ENCODE results near the gene TMEM151B. TPM values are rescaled to one million over a fixed set of nuclear protein-coding genes. Genes with fewer than 3 reads are reported as not detected.
A peak's percentile ranks its signal among the peaks of the same experiment; 100 is the strongest.

TMEM151B gene
- total RNA-seq, 4 donors from 2014 or later, result 0.11 TPM; not detected in 3

DNA sequence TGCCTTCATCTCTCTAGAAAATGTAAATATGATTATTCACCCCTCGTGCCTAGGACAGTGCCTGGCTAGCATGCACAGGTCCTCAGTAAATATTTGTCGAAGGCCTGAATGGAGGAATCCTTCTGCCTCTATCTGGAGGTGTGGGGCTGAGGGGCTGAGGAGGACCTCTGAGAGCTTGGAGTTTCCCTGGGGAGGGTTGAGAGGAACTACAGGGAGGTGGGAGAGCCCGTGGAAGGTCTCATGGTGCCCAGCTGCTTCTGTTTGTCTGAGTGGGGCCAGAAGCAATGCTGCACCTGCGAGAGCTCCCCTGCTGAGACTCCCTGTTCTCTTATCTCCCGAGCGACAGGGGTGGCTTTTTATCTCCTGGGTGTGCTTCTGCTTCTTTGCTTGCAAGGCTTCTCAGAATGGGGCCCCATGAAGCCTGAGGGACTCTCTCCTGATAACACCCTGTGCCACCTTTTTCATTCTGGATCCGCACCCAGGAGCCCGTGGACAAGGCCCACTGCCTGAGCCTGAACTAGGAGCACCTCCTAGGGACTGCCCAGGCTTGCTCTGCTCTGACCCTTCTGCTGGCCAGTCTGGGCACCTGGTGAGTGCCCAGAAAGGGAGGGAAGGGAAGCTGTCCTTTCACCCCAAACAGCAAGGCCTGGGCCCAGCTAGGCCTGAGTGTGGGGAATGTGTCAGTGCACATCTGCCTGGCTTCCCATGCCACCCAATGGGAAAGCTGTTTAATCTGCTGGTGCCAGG lies 44.5 kb upstream of the TMEM151B start:
- no peak overlapping the region for H3K4me3 ChIP-seq
- in situ Hi-C loops (cut with MboI; ENCODE audit: low sequenced_read_pairs in 4 of 4), result loop anchor here in 1 of 4 donors (25.0 kb wide), 1 partner anchor 113 kb away; no protein-coding TSS in a partner anchor
- H3K36me3 ChIP-seq, result no peaks in the 10 kb centered on the region
- intact Hi-C loops (cut with DNase I; ENCODE audit: low total_unique reads), result loop anchor here (5.0 kb wide), 1 partner anchor 233 kb away; no protein-coding TSS in a partner anchor
- DNase-seq (no peak), ATAC-seq (no peak)
- H3K27me3 ChIP-seq, result no peaks in the 10 kb centered on the region
- H3K4me1 ChIP-seq, result peaks cover 84 to 91% of the 10 kb centered on the region in 2 donors
- H3K27ac ChIP-seq, result peak overlapping the region; percentile 95 to 99 (median 98)
- H3K9me3 ChIP-seq, result no peaks in the 10 kb centered on the region
- TF ChIP-seq, protein P1, sequence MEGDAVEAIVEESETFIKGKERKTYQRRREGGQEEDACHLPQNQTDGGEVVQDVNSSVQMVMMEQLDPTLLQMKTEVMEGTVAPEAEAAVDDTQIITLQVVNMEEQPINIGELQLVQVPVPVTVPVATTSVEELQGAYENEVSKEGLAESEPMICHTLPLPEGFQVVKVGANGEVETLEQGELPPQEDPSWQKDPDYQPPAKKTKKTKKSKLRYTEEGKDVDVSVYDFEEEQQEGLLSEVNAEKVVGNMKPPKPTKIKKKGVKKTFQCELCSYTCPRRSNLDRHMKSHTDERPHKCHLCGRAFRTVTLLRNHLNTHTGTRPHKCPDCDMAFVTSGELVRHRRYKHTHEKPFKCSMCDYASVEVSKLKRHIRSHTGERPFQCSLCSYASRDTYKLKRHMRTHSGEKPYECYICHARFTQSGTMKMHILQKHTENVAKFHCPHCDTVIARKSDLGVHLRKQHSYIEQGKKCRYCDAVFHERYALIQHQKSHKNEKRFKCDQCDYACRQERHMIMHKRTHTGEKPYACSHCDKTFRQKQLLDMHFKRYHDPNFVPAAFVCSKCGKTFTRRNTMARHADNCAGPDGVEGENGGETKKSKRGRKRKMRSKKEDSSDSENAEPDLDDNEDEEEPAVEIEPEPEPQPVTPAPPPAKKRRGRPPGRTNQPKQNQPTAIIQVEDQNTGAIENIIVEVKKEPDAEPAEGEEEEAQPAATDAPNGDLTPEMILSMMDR (IDR thresholded peaks at IDR 0.05 in 4 of 5, conservative IDR thresholded peaks at IDR 0.05 in 1 of 5), result no peak
- TF ChIP-seq POLR2A (IDR thresholded peaks at IDR 0.05), result no peak

DNA sequence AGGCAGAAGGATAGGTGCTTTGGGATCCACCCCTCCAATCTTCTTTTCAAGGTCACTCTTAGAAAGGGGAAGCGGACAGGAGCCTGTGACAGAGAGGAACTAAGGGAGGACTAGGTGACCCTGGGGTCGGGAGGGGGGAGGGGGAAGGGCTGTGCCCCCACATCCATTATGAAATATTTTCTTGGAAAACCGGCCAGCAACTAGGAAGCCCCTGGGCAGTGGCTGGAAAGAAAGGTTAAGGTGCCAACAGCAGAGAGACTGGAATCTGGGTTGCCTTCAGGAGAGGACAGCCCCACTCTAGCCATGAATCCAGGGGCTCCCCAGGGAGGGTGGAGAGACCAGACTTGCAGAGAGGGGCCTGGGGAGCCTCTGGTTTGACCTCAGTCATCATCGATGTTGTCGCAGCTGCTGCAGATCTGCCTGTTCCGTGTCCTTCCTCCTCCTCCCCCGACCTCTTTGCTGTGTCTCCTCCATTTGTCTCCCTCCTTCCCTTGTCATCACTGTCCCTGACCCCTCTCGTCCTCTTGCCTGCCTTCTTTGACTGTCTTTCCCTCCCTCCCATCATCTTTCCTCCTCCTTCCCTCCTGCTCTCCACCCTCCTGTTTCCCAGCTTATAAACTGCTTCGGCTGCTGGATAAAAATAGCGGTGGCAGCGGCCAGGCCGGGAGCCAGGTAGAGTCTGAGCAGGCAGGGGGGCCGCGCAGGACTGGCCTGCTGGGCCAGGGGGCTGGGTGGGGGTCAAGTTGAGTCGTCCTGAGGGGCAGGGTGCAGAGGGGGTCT lies 43.7 kb upstream of the TMEM151B start:
- peak overlapping the region; percentile 31 to 51 (median 42) for H3K4me3 ChIP-seq
- H3K27ac ChIP-seq, result peak overlapping the region; percentile 95 to 99 (median 98)
- in situ Hi-C loops (cut with MboI; ENCODE audit: low sequenced_read_pairs in 4 of 4) (loop anchor here in 1 of 4 donors (25.0 kb wide), 1 partner anchor 114 kb away; no protein-coding TSS in a partner anchor), intact Hi-C loops (cut with DNase I; ENCODE audit: low total_unique reads) (loop anchor here (5.0 kb wide), 1 partner anchor 234 kb away; no protein-coding TSS in a partner anchor)
- TF ChIP-seq, protein P1 (IDR thresholded peaks at IDR 0.05 in 4 of 5, conservative IDR thresholded peaks at IDR 0.05 in 1 of 5), result no peak
- TF ChIP-seq POLR2A (IDR thresholded peaks at IDR 0.05), result no peak
- H3K36me3 ChIP-seq, result no peaks in the 10 kb centered on the region
- DNase-seq, result peak in 1 of 2 donors; percentile 66
- peaks cover 76 to 84% of the 10 kb centered on the region in 2 donors for H3K4me1 ChIP-seq
- H3K9me3 ChIP-seq, result no peaks in the 10 kb centered on the region
- no peaks in the 10 kb centered on the region for H3K27me3 ChIP-seq
- ATAC-seq, result peak; percentile 20 to 37

DNA sequence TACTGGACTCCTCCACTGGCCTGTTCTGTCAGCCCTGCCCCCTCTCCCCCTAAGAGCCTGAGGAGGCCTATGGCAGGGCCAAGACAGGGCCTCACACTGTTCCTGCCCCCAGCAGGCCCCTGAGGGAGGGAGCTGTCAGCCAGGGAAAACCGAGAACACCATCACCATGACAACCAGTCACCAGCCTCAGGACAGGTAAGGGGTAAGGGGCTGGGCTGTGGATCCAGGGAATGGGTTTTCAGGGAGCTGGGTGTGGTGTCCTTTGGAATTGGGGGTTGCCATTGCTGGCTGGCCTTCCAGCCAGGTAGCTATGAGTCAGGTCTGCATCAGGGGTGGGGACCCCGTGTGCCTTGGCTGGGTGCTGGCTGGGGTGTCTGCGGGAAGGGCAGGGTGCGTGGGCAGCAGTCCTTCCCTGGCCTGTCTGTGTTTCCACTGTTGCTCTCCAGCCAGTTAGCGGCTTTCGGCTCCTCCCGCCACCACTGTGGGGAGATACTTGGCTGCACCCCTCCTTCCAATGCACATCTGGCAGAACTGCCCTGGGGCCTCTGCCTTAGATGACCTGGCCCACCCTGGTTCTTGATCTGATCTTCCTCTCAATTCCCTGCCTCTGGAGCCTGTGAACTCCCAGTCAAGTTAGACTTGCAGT lies 43.0 kb upstream of the TMEM151B start:
- in situ Hi-C loops (cut with MboI; ENCODE audit: low sequenced_read_pairs in 4 of 4), result loop anchor here in 1 of 4 donors (25.0 kb wide), 1 partner anchor 115 kb away; no protein-coding TSS in a partner anchor
- Histone ChIP-seq H3K9me3 (no peaks in the 10 kb centered on the region), H3K27ac (peak overlapping the region; percentile 95 to 99 (median 98)), H3K4me3 (peak overlapping the region; percentile 31 to 51 (median 42)), H3K4me1 (peaks cover 72 to 77% of the 10 kb centered on the region in 2 donors), H3K36me3 (peaks cover 0 to 7% of the 10 kb centered on the region in 2 donors), H3K27me3 (no peaks in the 10 kb centered on the region)
- DNase-seq (no peak), ATAC-seq (peak in 1 of 2 donors; percentile 10)
- intact Hi-C loops (cut with DNase I; ENCODE audit: low total_unique reads), result loop anchor here (5.0 kb wide), 1 partner anchor 235 kb away; no protein-coding TSS in a partner anchor
- no peak for TF ChIP-seq POLR2A (IDR thresholded peaks at IDR 0.05)
- TF ChIP-seq, protein P1 (IDR thresholded peaks at IDR 0.05 in 4 of 5, conservative IDR thresholded peaks at IDR 0.05 in 1 of 5), result no peak

DNA sequence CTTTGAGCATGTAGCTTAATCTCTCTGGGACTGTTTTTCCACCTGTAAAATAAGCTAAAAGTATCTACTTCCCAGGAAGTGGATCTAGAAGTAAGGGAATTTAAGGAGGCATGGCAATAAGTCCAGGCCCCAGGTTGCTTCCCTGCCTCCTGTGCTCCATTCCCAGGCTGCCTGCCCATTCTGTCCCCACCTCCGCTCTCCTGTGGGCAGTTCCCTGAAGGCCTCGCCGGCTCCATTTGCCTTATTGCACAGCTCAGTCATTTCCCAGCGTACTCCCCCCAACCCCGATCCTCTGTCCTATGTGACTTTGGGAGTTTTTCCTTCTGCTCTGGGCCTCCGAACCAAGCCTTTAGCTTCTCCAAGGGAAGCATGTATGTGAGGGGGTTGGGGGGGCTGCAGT lies 42.2 kb upstream of the TMEM151B start:
- in situ Hi-C loops (cut with MboI; ENCODE audit: low sequenced_read_pairs in 4 of 4) (loop anchor here in 1 of 4 donors (25.0 kb wide), 1 partner anchor 116 kb away; no protein-coding TSS in a partner anchor), intact Hi-C loops (cut with DNase I; ENCODE audit: low total_unique reads) (loop anchor here (5.0 kb wide), 1 partner anchor 236 kb away; no protein-coding TSS in a partner anchor)
- Histone ChIP-seq H3K4me3 (peak overlapping the region; percentile 31 to 51 (median 42)), H3K27me3 (no peaks in the 10 kb centered on the region), H3K4me1 (peaks cover 71 to 75% of the 10 kb centered on the region in 2 donors), H3K27ac (peak overlapping the region; percentile 95 to 99 (median 98)), H3K36me3 (peaks cover 0 to 8% of the 10 kb centered on the region in 2 donors), H3K9me3 (no peaks in the 10 kb centered on the region)
- TF ChIP-seq, protein P1 (IDR thresholded peaks at IDR 0.05 in 4 of 5, conservative IDR thresholded peaks at IDR 0.05 in 1 of 5), result no peak
- TF ChIP-seq POLR2A (IDR thresholded peaks at IDR 0.05), result no peak
- no peak for DNase-seq
- ATAC-seq, result no peak
